Stomach (tissue), 4 donors: ENCODE measurements around the gene GUK1.

Source experiments
- POLR2A ChIP-seq, 4 donors: fragments of 450-650 bp; IDR thresholded peaks; one replicate each; pipeline ENCODE4 v1.6.1; 2016; ENCODE audit warnings: antibody characterized with exemption in 4 of 4, control low read depth in 2 of 4, mild to moderate bottlenecking in 1 of 4, moderate library complexity in 1 of 4
- TF ChIP-seq, protein P1 (sequence below), 7 experiments: fragments of 450-650 bp in 4 of 7; fragments of 200-600 bp in 3 of 7; sonication (generic) in 3 of 7; IDR thresholded peaks; one replicate each; pipeline ENCODE4 v1.5.1; 2016 to 2019; ENCODE audit warnings: antibody characterized with exemption in 7 of 7, control low read depth in 2 of 7, mild to moderate bottlenecking in 1 of 7

DNA sequence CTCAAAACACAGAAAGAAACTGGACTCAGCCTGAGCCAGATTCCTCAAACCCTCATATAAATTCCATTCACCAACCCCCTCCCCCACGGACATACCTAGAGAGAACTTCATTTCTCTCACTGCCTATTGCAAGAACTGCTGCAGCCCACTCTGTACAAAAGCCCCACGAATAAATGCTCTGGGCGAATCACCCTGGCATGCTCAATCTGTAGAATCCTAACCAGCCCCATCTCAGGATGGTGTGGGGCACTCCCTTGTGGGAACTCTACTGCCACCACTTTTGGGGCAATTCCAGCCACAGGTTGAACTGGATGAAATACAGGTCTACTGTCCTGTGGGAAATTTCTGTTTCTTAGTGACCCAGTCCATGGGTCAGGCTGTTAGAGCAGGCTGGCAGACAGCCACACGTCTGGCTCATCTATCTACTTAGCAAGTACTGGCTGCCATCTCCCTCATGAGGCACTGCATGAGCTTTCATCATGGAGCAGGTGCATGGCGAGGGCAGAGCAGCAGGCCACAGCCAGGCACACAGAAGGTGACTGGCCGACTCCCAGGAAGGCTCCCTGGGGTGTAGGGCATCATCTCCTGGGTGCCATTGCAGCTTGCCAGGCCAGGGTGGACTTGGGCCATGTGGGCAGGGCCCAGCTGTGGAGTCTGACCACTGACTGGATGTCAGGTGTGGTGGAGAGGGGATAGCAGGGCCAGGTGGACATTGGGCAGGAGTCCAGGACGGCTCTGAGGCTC lies 35.4 kb upstream of the GUK1 start:
- TF ChIP-seq, protein P1, sequence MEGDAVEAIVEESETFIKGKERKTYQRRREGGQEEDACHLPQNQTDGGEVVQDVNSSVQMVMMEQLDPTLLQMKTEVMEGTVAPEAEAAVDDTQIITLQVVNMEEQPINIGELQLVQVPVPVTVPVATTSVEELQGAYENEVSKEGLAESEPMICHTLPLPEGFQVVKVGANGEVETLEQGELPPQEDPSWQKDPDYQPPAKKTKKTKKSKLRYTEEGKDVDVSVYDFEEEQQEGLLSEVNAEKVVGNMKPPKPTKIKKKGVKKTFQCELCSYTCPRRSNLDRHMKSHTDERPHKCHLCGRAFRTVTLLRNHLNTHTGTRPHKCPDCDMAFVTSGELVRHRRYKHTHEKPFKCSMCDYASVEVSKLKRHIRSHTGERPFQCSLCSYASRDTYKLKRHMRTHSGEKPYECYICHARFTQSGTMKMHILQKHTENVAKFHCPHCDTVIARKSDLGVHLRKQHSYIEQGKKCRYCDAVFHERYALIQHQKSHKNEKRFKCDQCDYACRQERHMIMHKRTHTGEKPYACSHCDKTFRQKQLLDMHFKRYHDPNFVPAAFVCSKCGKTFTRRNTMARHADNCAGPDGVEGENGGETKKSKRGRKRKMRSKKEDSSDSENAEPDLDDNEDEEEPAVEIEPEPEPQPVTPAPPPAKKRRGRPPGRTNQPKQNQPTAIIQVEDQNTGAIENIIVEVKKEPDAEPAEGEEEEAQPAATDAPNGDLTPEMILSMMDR (IDR thresholded peaks at IDR 0.05), result no peak
- TF ChIP-seq POLR2A (IDR thresholded peaks at IDR 0.05), result no peak
